ENCODE results near the gene RBSN.

The RBSN gene

DNA sequence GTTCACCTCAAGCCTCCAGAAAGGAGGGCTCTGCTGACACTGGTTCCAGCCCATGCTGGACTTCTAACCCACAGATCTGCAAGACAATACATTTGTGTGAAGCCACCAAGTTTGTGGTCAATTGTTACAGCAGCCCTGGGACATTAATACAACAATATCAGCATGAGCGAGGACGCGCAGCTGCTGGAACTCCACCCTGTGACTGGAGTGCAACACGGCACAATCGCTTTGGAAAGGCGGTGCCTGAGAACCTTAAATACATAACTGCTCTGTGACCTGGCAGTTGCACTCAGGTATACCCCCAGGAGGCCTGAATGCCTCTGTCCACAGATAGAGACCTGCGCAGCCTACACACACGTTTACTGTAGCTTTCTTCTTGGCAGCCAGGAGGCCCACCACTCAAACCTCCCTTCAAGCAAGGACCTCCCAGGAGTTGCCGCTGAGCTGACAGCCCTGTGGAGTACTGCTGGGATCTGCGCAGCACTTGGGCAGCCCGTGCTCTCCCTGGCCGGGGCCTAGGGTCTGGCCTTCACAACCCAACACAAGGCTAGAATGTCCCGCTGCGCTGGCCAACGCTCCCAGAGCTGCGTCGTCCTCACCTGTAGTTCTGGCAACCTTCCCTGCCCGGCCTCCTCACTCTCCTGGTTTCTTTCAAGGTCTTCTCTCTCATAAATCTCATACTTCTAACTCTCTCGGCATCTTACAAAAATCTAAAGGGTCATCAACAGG, 42.1 kb downstream of the RBSN start:
- DNase-seq = no peak

DNA sequence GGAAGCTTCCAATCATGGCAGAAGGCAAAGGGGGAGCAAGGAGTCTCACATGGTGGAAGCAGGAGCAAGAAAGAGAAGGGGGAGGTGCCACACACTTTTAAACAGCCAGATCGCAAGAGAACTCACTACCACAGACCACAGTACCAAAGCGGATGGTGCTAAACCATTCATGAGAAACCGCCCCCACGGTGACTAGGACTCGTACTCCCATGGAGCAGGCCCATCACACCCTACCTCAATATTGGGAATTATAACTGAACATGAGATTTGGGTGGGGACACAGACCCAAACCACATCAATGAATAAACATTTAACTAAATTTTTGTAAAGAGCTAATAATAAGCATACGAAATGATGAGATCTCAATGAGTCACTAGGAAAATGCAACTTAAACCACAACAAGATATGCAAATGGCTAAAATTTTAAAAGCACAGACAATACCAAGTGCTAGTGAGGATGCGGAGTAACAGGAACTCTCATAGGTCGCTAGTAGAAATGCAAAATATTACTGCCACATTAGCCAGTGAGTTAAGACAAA, 43.9 kb downstream of the RBSN start:
- no peak for DNase-seq

DNA sequence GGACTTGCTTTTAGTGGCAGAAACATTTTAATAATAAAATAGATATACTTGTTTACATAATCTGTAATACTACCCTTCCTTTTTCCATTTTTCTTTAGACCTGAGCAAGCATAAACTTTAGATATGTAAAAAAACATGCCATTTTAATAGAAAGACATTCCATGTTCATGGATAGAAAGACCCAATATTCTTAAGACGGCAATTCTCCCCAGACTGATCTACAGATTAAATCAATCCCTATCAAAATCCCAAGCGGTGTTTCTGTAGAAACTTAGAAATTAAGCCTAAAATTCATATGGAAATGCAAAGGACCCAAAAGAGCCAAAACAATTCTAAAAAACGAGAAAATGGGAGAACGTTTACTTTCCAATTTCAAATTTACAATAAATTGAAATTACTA, 45.4 kb downstream of the RBSN start:
- no peak for DNase-seq

DNA sequence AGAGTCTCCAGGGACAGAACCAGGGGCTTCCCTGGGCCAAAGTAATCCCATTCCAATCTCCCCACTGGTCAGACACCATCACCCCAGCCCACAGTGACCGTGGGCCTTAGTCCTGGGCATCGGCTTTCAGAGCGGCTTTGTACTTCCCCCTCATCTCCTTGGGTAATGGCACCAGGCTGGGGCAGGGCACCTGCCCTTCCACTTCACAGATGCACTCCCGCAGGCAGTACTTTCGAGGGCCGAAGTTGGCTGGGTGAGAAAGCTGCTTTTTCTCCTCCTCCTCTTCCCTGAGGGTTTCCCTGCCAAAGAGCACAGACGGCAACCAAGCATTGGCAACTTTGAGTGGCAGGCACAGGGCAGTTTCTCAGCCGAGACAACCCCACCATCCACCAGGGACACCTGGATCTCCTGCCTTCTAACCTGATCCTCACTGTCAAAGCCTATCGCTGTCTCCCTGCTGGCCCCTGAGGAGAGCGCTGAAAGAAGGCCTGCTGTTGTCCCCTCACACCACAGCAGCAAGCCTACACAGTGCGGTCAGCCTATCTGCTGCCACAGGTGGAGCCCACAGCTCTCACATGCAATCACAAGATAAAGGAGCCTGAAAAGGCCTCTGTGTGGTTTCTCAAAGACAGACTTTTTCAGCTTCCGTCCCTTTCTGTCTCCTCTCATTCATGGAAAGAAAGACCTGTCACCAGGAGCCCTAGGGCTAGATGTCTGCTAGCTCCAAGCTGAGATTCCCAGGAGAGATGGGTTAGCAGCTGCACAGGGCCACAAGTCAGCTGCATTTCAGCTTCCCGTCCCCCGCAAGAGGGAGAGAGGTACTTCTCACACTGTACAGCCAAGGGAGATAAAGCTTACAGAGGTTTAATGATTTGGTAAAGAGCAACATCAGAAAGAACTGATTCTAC, 46.4 kb downstream of the RBSN start:
- no peak for DNase-seq

DNA sequence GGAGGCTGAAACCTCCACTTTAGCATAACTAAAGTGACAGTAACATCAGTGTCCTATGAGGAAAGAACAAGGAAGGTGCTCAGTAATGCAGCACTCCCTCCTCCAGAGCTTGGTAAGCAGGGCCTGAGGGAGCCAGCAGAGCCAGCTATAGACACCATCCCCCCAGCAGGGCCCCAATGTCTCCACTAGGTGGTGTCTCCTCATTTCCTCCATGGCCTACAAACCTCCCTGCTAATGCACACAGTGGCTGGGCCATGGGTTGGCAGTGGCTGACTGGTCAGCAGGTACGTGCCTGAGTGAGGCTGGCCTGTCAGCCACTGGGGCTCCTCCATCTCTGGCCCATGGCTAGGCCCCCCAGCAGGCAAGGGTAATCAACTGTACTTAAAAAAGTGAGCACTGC, 47.4 kb downstream of the RBSN start:
- no peak for DNase-seq

DNA sequence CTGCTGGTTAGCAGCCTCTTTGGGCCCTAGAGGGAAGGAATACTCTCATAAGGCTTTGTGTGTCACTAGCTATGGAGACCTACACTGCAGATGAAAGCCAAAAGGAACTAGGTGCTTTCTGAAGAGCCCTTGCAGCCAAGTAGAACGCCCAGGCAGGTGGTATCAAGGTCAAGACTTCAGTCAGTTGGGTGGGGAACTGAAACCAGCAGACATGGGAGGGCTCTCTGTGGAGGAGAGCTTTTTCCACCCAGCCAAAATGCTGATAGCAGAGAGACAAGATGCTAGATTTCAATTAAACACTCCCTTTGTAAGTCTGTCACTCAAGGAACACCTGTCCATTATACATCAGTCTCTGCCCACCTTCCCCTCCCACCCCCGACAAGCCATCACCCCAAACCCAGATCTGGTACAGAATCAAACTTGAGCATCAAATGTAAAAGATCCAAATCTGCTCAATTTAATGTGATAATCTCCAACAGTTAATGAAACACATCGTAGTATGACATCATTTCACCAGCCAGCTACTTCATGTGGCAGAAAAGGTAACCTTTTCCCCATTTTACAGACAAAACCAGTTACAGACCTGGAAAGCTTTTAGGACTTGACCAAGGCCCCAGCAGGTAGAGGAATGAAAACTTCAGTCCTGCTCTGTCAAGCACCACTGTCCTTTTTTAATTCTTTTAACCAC, 48.4 kb downstream of the RBSN start:
- DNase-seq = no peak

DNA sequence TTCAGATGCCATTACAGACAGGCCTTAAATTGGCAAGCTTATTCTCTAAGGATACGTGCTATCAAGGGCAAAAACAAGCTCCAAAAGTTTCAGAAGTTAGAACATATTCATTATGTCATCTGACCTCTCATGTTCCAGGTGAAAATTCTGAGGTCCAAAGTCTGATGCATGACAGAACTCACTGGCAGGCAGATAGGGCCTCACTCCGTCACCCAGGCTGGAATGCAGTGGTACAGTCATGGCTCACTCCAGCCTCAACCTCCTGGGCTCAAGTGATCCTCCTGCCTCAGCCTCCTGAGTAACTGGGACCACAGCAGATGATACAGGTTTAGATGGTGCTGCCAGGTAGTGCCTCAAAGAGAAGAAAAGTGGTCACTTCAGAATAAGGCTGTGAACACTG, 49.4 kb downstream of the RBSN start:
- no peak for DNase-seq

DNA sequence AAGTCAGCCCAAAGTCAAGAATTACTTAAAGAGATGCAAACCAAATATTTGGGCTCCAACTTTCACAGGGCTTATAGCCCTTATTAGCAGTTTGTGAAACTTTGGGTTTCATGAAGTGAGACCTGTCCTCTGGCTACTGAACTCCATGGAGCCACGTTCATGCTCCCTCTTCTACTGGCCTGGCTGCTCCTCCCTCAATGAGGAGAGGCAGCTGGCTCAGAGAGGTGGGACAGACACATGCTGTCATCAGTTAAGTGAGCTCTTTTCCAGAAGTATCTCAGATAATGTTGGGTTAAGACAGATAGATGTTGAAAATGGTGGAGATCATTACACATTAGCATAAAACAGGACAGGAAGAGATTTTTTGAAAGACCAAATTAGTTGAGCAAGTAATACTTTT, 53.3 kb downstream of the RBSN start:
- no peak for DNase-seq

DNA sequence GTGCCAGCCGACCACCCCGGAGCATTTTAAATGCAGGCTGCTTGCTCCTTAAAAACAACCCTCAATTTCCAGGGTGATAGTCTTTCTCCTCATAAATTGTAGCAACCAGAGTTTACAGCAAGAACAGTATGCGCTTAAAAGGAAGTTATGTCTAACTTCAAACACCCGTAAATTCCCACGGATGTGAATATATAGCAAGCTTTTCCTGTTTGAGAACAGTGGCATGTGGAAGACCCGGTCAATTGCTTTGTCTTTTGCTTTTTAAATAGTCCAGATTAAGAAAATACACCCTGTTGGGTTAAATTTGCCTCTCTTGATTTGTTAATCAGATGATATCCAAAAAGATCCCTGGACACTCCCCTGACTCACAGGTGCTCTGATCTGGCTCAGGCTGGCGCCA, 54.6 kb downstream of the RBSN start:
- no peak for DNase-seq

DNA sequence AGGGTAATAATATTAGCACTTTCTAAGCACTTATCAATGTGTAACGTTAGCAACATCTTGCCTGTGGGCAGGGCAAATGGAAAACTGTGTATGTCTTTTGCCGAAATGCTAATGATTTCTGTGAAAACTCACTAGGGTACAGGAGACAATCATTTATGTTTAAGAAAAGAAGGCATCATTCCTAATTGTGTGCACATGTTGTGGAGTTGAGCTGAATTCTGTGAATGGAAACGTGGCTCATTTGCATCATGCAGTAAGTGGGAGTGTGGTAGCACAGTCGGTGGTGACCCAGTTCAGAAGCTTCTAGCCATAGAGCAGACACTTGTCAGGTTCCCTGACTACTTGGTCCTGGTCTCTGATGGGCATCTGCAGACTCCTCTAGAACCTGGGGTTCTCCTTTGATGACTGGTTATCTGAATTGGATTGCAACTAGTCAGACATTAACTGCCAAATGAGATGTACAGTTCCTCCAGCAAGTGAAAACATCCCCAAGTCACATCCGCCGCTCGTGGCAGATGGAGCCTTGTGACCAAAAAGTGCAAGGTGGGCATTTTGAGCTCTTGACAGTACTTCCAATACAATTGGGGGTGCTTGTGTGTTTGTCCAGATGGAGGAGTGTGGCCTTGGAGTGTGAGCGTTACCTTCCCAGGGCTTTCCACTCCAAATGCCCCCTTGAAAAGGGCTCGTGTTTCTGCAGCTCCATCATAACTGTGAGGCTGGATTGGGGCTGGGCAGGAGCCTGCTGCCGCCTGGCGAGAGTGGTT, 55.4 kb downstream of the RBSN start:
- no peak for DNase-seq

DNA sequence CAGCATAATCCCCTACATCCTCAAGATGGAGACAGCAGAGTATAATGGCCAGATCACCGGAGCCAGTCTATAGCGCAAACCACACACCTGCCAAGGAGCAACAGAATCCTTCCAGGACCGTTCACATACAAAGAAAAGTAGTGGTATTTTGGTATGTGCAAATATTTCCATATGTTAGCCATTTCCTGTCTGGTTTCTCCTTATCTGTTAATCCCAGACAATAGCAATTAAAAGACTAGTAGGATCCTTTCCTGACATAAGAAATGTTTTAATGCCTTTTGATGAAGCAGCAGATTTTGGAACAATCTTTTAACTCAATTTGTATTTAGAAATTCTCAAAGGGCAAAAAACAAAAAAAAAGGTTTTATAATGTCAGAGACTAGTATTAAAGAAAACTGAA, 56.0 kb downstream of the RBSN start:
- no peak for DNase-seq

DNA sequence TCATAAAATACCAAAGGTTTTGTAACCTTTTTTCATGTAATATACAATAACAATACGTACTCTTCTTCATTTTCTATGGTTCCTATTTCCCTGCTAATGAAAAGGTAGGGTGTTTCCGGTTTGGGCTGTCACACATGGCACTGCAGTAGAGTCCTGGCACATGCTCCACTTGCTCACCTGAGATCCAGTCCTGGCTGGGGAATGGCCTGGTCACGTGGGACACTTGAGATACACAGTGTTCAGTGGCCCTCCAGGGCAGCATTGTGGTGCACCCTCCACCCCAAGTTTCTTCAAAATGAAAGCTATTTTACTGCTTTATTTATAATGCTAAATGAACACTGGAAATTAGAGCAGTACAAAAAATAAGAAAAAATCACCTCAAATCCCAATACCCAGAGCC, 57.0 kb downstream of the RBSN start:
- no peak for DNase-seq

DNA sequence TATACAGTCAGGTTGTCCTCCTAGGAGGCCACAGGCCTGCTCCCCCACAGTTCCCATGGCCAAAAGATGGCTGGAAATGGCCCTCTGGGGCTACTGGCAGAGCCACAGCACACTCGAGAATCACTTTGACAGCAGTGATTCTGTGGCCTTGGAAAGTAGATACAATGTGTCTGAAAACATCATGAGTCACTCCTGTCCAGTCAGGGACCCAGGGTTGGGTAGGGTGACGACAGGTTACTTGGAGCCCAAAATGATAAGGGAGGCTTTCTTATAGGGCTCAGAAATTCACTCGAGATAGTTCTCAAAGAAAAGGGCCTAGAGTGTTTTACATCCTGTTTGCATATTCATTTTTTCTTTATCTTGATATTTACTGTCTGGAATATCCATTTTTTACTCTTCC, 58.1 kb downstream of the RBSN start:
- no peak for DNase-seq

DNA sequence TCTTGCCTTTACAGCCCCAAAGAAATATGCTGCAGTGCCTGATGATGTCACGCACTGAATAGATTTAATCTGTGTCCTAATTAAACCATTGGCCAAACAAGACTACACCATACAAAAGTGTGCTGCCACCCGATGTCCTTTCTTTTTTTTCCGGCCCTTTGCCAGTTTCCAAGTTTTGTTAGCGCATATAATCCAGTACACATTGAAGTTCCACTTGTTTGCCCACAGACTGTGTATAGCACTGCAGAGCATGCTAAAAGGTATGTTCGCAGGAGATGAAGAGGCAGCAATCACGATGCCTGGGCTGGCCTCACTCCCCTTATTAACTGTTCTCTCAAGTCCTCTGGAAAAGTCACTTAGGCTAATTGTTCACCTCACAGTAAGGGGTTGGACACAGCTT, 60.6 kb downstream of the RBSN start:
- DNase-seq = no peak

DNA sequence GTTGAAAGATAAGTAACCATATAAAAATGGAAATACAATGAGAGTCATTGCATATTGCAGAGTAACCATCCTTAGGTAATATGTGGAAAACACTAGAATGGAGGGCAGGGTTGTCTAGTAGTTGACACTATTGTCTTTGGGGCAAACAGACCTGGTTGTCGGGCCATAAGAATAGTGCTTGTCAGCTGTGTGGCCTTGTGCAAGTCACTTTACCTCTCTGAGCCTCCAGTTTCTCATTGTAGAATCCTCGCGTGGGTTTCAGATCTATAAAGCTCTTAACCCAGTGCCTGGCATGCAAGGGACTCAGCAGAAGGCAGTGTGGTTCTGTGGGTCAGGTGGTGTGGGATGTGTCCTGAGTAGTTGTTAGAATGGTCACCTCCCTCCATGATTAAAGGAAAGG, 65.8 kb downstream of the RBSN start:
- no peak for DNase-seq

DNA sequence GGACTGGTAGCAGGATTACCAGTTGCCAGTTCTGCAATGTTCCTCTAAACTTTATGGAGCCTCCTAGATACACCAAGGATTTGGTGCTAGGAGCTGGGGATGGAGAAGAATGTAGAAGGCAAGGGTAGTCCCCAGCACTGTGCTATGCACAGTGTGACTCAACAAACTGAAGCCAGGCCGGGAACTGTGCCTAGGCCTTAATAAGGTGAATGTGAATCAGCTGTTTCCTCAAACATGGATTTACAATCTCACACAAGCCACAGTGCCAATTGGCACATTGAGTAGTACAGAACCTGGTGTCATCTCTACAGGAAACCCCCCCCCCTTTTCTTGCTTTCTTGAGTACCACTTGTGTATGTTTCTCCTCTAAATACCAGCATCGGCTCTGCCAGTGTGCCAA, 66.3 kb downstream of the RBSN start:
- DNase-seq = no peak

DNA sequence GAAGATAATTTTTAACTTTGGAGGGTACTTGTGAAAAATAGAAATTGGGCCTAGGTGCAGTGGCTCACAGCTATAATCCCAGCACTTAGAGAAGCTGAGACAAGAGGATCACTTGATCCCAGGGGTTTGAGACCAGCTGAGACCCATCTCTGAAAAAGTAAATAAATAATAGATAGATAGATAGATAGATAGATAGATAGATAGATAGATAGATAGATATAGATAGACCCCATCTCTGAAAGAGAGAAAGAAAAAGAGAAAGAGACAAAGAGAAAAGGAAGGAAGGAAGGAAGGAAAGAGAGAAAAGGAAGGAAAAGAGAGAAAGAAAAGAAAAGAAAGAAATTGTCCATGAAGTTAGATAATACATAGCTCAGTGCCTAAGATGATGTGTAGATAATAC, 69.3 kb downstream of the RBSN start:
- no peak for DNase-seq

DNA sequence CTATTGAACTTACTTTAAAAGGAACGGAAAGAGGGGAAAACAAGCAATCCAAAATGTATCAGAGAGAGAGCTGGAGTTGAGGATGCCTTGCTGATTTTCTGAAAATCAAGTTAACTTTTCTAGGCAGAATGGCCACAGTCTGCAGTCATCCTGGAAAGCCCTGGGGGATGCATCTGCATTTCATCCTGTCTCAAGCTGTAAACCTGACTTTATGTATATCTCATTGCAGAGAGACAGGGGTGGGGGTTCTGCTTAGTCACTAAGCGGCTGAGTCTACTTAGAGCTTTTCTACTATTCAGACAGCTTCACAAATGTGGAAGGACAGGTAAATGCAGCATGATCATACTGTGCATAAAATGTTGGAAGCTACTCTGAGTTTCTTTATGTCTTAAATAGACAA, 75.2 kb downstream of the RBSN start:
- DNase-seq = no peak

DNA sequence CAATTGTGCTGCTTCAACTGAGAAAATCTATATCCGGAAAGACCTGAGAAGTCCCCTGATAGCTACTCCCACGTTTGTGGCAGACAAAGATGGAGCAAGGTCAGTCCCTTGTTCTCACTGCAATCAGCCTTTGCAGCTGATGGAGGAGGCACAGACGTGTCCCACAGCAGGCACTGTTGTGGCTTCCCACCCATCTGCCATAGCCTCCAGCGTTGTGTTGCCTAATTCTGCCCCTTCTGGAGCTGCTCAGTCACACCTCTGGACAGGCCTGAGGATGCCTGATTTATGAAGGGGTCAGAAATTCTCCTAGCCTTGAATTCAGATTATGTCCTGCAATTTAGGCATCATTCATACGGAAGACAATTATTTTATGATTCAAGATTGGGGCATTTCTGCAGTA, 75.7 kb downstream of the RBSN start:
- DNase-seq = no peak

All from activated gamma-delta T cell (primary cell).